HepG2 (cell line): ENCODE results near the gene ANKRD52. TPM values are rescaled to one million over a fixed set of nuclear protein-coding genes. Genes with fewer than 3 reads are reported as not detected.

Experiments
- ELF3 ChIP-seq: IDR thresholded peaks from 2 replicates; pipeline ENCODE4 v1.6.1; 2016; ENCODE audit warnings: missing genetic modification reagents, missing compliant biosample characterization
- ELF4 ChIP-seq: sonication (generic); formaldehyde crosslinking; IDR thresholded peaks from 2 replicates; pipeline ENCODE4 v1.5.0; 2020; ENCODE audit warnings: missing genetic modification reagents, mild to moderate bottlenecking, moderate library complexity, borderline replicate concordance
- GLI4 ChIP-seq: sonication (generic); formaldehyde crosslinking; IDR thresholded peaks from 2 replicates; pipeline ENCODE4 v1.5.1; 2020; ENCODE audit warnings: missing genetic modification reagents, mild to moderate bottlenecking, moderate library complexity, borderline replicate concordance
- HMG20A ChIP-seq: IDR thresholded peaks from 2 replicates; pipeline ENCODE4 v1.6.1; 2016; ENCODE audit warnings: borderline replicate concordance
- MYNN ChIP-seq: sonication (generic); formaldehyde crosslinking; IDR thresholded peaks from 2 replicates; pipeline ENCODE4 v1.4.0; 2020; ENCODE audit warnings: mild to moderate bottlenecking, low read depth, missing genetic modification reagents
- PCBP2 ChIP-seq: fragments of 200-400 bp; formaldehyde crosslinking; optimal IDR thresholded peaks from 2 replicates; pipeline ENCODE3; 2018; ENCODE audit warnings: low read length, low read depth; ENCODE audit not compliant: poor library complexity, severe bottlenecking
- SYNCRIP ChIP-seq: fragments of 200-400 bp; formaldehyde crosslinking; IDR thresholded peaks from 2 replicates; pipeline ENCODE4 v1.6.1; 2018; ENCODE audit warnings: mild to moderate bottlenecking, low read depth, low read length; ENCODE audit not compliant: insufficient read depth
- U2AF2 ChIP-seq: fragments of 200-400 bp; formaldehyde crosslinking; IDR thresholded peaks from 2 replicates; pipeline ENCODE4 v1.6.1; 2017; ENCODE audit warnings: low read depth, mild to moderate bottlenecking, low read length
- ZMYM3 ChIP-seq: sonication (generic); formaldehyde crosslinking; IDR thresholded peaks from 2 replicates; pipeline ENCODE4 v1.5.1; 2020; ENCODE audit warnings: mild to moderate bottlenecking, missing genetic modification reagents
- ZNF282 ChIP-seq: fragments of 450-650 bp; IDR thresholded peaks from 2 replicates; pipeline ENCODE4 v1.6.1; 2018; ENCODE audit not compliant: partially characterized antibody
- ZNF3 ChIP-seq: IDR thresholded peaks from 2 replicates; pipeline ENCODE4 v1.7.0; 2017; ENCODE audit warnings: inconsistent platforms
- ZNF546 ChIP-seq: sonication (generic); formaldehyde crosslinking; conservative IDR thresholded peaks from 2 replicates; pipeline ENCODE4 v1.8.1; 2023; ENCODE audit warnings: mild to moderate bottlenecking, missing genetic modification reagents
- polyA plus RNA-seq, 8 experiments: library from polyadenylated mRNA; depleted of rRNA in 3 of 8; stranded (reverse) in 7 of 8; unstranded in 1 of 8; fragments of >200 nt; fragmentation: Illumina TruSeq in 4 of 8; extraction: Trizol in 4 of 8; gene quantifications; 2 replicates each; pipeline versions ENCODE4 v1.2.1 to v1.2.3, GENCODE V29; 2011 to 2016; ENCODE audit warnings: low read depth in 4 of 8, missing spikeins in 1 of 8, mixed read lengths in 1 of 8; ENCODE audit not compliant: insufficient read depth in 1 of 8
- total RNA-seq, 5 experiments: library from RNA; depleted of rRNA; stranded (reverse); fragments of >200 nt; fragmentation: Illumina TruSeq; extraction: Trizol; gene quantifications; 2 replicates each; pipeline ENCODE4 v1.2.3, GENCODE V29; 2016; ENCODE audit warnings: low read depth in 1 of 5
- TF ChIP-seq, protein P1 (sequence below): sonication (generic); formaldehyde crosslinking; IDR thresholded peaks from 2 replicates; pipeline ENCODE4 v1.4.0; 2020; ENCODE audit warnings: missing genetic modification reagents
- TF ChIP-seq, protein P2 (sequence below): sonication (generic); formaldehyde crosslinking; IDR thresholded peaks from 2 replicates; pipeline ENCODE4 v1.4.0; 2020; ENCODE audit warnings: missing genetic modification reagents
- TF ChIP-seq, protein P3 (sequence below): sonication (generic); formaldehyde crosslinking; IDR thresholded peaks from 2 replicates; pipeline ENCODE4 v1.8.0; 2022; ENCODE audit warnings: mild to moderate bottlenecking, missing genetic modification reagents; ENCODE audit not compliant: insufficient replicate concordance
- TF ChIP-seq, protein P4 (sequence below): sonication (generic); formaldehyde crosslinking; IDR thresholded peaks from 2 replicates; pipeline ENCODE4 v1.4.0; 2020; ENCODE audit warnings: missing genetic modification reagents
- TF ChIP-seq, protein P5 (sequence below): sonication (generic); formaldehyde crosslinking; IDR thresholded peaks from 2 replicates; pipeline ENCODE4 v1.5.0; 2020; ENCODE audit warnings: missing genetic modification reagents
- TF ChIP-seq, protein P6 (sequence below): sonication (generic); formaldehyde crosslinking; IDR thresholded peaks from 2 replicates; pipeline ENCODE4 v1.4.0; 2020; ENCODE audit warnings: missing genetic modification reagents, low read depth, mild to moderate bottlenecking, borderline replicate concordance

ANKRD52 gene
- total and polyA plus RNA-seq, 2 of the 13 experiments (the other 11 are each of a cell fraction or from before 2014, with no cell fraction given), result 7.8 to 9.2 TPM

DNA sequence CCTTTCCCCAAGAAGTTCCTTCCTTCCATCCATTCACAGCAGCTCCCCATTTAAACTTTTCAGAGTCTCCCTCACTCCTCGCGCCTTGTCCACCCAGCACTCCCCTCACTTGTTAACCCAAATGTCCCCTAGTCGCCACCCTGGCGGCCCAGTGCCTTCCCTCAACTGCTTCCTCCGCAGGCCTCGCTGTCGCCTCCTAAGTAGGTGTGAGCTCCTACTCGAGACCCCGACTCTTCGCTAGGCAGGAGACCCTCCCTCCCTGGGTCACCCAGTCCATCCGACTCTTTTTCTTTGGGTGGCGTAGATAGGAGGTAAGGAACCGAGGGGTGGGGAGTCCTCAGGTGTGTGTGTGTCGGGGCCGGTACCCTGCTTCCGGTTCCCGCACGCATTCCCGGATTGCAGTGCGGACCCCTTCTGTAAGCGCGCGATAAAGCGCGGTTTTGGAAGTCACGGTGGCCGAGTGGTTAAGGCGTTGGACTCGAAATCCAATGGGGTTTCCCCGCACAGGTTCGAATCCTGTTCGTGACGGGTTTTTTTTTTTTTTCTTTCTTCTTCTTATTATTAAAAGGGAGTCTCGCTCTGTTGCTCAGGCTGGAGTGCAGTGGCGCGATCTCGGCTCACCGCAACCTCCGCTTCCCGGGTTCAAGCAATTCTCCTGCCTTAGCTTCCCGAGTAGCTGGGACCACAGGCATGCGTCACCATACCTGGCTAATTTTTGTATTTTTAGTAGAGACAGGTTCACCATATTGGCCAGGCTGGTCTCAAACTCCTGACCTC, 68.1 kb downstream of the ANKRD52 start (continued):
- TF ChIP-seq, protein P1, sequence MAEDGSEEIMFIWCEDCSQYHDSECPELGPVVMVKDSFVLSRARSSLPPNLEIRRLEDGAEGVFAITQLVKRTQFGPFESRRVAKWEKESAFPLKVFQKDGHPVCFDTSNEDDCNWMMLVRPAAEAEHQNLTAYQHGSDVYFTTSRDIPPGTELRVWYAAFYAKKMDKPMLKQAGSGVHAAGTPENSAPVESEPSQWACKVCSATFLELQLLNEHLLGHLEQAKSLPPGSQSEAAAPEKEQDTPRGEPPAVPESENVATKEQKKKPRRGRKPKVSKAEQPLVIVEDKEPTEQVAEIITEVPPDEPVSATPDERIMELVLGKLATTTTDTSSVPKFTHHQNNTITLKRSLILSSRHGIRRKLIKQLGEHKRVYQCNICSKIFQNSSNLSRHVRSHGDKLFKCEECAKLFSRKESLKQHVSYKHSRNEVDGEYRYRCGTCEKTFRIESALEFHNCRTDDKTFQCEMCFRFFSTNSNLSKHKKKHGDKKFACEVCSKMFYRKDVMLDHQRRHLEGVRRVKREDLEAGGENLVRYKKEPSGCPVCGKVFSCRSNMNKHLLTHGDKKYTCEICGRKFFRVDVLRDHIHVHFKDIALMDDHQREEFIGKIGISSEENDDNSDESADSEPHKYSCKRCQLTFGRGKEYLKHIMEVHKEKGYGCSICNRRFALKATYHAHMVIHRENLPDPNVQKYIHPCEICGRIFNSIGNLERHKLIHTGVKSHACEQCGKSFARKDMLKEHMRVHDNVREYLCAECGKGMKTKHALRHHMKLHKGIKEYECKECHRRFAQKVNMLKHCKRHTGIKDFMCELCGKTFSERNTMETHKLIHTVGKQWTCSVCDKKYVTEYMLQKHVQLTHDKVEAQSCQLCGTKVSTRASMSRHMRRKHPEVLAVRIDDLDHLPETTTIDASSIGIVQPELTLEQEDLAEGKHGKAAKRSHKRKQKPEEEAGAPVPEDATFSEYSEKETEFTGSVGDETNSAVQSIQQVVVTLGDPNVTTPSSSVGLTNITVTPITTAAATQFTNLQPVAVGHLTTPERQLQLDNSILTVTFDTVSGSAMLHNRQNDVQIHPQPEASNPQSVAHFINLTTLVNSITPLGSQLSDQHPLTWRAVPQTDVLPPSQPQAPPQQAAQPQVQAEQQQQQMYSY (CRISPR knock-in tag), result no peak
- TF ChIP-seq PCBP2 (no peak), U2AF2 (0 out of 2 replicates have a peak, but pooled peaks have one; percentile 65), ZNF3 (CRISPR knock-in tag) (no peak), GLI4 (CRISPR knock-in tag) (no peak), ZMYM3 (CRISPR knock-in tag) (peak; percentile 53; the same call in 1 of the 2 replicates), ZNF282 (no peak), ELF4 (CRISPR knock-in tag) (0 out of 2 replicates have a peak, but pooled peaks have one; percentile 78), MYNN (CRISPR knock-in tag) (peak; percentile 29; the same call in 1 of the 2 replicates), SYNCRIP (no peak), ELF3 (CRISPR knock-in tag) (peak; percentile 80), HMG20A (CRISPR knock-in tag) (no peak), ZNF546 (no peak; the same call in 1 of the 2 replicates)
- TF ChIP-seq, protein P2, sequence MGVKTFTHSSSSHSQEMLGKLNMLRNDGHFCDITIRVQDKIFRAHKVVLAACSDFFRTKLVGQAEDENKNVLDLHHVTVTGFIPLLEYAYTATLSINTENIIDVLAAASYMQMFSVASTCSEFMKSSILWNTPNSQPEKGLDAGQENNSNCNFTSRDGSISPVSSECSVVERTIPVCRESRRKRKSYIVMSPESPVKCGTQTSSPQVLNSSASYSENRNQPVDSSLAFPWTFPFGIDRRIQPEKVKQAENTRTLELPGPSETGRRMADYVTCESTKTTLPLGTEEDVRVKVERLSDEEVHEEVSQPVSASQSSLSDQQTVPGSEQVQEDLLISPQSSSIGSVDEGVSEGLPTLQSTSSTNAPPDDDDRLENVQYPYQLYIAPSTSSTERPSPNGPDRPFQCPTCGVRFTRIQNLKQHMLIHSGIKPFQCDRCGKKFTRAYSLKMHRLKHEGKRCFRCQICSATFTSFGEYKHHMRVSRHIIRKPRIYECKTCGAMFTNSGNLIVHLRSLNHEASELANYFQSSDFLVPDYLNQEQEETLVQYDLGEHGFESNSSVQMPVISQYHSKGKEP (CRISPR knock-in tag), result no peak
- TF ChIP-seq, protein P3, sequence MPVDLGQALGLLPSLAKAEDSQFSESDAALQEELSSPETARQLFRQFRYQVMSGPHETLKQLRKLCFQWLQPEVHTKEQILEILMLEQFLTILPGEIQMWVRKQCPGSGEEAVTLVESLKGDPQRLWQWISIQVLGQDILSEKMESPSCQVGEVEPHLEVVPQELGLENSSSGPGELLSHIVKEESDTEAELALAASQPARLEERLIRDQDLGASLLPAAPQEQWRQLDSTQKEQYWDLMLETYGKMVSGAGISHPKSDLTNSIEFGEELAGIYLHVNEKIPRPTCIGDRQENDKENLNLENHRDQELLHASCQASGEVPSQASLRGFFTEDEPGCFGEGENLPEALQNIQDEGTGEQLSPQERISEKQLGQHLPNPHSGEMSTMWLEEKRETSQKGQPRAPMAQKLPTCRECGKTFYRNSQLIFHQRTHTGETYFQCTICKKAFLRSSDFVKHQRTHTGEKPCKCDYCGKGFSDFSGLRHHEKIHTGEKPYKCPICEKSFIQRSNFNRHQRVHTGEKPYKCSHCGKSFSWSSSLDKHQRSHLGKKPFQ (CRISPR knock-in tag), result peak; percentile 31
- TF ChIP-seq, protein P4, sequence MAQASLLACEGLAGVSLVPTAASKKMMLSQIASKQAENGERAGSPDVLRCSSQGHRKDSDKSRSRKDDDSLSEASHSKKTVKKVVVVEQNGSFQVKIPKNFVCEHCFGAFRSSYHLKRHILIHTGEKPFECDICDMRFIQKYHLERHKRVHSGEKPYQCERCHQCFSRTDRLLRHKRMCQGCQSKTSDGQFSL (CRISPR knock-in tag), result no peak
- TF ChIP-seq, protein P5, sequence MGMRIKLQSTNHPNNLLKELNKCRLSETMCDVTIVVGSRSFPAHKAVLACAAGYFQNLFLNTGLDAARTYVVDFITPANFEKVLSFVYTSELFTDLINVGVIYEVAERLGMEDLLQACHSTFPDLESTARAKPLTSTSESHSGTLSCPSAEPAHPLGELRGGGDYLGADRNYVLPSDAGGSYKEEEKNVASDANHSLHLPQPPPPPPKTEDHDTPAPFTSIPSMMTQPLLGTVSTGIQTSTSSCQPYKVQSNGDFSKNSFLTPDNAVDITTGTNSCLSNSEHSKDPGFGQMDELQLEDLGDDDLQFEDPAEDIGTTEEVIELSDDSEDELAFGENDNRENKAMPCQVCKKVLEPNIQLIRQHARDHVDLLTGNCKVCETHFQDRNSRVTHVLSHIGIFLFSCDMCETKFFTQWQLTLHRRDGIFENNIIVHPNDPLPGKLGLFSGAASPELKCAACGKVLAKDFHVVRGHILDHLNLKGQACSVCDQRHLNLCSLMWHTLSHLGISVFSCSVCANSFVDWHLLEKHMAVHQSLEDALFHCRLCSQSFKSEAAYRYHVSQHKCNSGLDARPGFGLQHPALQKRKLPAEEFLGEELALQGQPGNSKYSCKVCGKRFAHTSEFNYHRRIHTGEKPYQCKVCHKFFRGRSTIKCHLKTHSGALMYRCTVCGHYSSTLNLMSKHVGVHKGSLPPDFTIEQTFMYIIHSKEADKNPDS (CRISPR knock-in tag), result no peak
- TF ChIP-seq, protein P6, sequence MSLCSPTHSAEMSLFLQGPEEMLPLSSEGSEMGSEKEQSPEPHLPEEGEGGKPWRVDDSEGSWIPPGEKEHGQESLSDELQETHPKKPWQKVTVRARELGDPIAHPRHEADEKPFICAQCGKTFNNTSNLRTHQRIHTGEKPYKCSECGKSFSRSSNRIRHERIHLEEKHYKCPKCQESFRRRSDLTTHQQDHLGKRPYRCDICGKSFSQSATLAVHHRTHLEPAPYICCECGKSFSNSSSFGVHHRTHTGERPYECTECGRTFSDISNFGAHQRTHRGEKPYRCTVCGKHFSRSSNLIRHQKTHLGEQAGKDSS (CRISPR knock-in tag), result peak; percentile 56; the same call in 1 of the 2 replicates
